ENCODE measurements around the gene DEGS2. TPM values are rescaled to one million over a fixed set of nuclear protein-coding genes. Genes with fewer than 3 reads are reported as not detected.
"Not testable (repeated sequence)": the region's sequence is repeated elsewhere in the genome, so short reads cannot be mapped to it uniquely, and the experiment has no call there.

DEGS2 gene
- total and polyA plus RNA-seq, 7 experiments from 2014 or later = 0.19 to 1.0 (median 0.44) TPM; not detected in 1

DNA sequence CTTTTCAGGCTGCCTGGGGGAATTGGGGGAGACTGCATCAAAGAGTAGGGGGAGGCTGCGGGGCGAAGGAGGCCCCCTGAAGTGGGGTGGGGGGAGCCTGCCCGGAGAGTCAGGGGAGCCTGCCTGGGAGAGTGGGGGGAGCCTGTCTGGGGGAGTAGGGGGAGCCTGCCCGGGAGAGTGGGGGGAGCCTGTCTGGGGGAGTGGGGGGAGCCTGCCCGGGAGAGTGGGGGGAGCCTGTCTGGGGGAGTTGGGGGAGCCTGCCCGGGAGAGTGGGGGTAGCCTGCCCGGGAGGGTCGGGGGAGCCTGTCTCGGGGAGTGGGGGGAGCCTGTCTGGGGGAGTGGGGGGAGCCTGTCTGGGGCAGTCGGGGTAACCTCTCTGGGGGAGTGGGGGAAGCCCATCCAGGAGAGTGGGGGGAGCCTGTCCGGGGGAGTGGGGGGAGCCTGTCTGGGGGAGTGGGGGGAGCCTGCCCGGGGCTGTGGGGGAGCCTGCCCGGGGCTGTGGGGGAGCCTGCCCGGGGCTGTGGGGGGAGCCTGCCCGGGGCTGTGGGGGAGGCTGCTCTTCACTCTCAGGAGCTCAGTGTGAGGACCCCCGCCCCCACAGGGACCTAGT, 6.5 kb upstream of the DEGS2 start:
- Mint-ChIP-seq H3K9me3 (peaks cover 0 to 1% (median 0%) of the 10 kb centered on the region in 11 donors), H3K4me1 (peaks cover 0 to 18% (median 12%) of the 10 kb centered on the region in 7 donors), H3K36me3 (peaks cover 0 to 3% (median 0%) of the 10 kb centered on the region in 5 donors), H3K27ac (no peak overlapping the region), H3K27me3 (peaks cover 0 to 33% (median 4%) of the 10 kb centered on the region in 5 donors), H3K4me3 (peak overlapping the region in 9 of 10 donors; percentile 73 to 87 (median 82))
- H3K36me3 ChIP-seq (ENCODE audit: control insufficient read depth in 2 of 3, insufficient read depth in 3 of 3, low read length in 3 of 3) = no peaks in the 10 kb centered on the region
- no peaks in the 10 kb centered on the region for H3K9me3 ChIP-seq (ENCODE audit: control insufficient read depth in 2 of 3, low read length in 3 of 3)
- H3K27me3 ChIP-seq (ENCODE audit: control insufficient read depth in 2 of 2, insufficient read depth in 2 of 2, low read length in 2 of 2) = no peaks in the 10 kb centered on the region
- ATAC-seq (peak; percentile 6), DNase-seq (peak in 1 of 9 donors; percentile 28)
- H3K4me3 ChIP-seq (ENCODE audit: low read length) = peak overlapping the region; percentile 57
- ChIA-PET POLR2A (no interaction called here), CTCF (no interaction called here)
- intact Hi-C loops (cut with micrococcal nuclease) = no loop called here
- H3K4me1 ChIP-seq (ENCODE audit: control insufficient read depth in 2 of 2, insufficient read depth in 2 of 2, low read length in 2 of 2) = peaks cover 0 to 3% of the 10 kb centered on the region in 2 donors
- no peak overlapping the region for H3K27ac ChIP-seq (ENCODE audit: low read depth, low read length)

DNA sequence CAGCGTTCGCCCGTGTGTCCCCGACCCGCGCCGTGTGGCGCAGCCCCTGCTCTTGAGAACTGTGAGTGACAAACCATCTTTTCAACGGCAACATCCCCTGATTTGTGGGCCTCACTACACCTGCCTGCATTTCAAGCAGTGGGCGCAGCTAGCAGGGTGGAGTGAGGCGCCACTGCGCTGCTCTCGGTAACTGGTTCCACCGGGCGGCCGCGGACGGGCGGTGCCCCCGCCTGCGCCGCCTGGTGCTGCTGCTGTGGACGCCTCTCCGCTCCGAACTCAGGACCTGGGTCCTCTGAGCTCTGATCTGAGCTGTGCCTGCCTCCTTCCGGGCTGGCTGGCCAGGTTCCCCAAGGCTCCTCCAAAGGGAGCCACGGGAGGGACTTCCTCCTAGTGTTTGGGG, 5.9 kb upstream of the DEGS2 start:
- peak overlapping the region in 2 of 9 donors; percentile 44 to 63 for H3K27ac Mint-ChIP-seq
- Histone ChIP-seq H3K27ac (ENCODE audit: low read depth, low read length) (no peak overlapping the region), H3K27me3 (ENCODE audit: control insufficient read depth in 2 of 2, insufficient read depth in 2 of 2, low read length in 2 of 2) (no peaks in the 10 kb centered on the region), H3K4me1 (ENCODE audit: control insufficient read depth in 2 of 2, insufficient read depth in 2 of 2, low read length in 2 of 2) (peaks cover 0 to 3% of the 10 kb centered on the region in 2 donors), H3K9me3 (ENCODE audit: control insufficient read depth in 2 of 3, low read length in 3 of 3) (no peaks in the 10 kb centered on the region), H3K4me3 (ENCODE audit: low read length) (no peak overlapping the region), H3K36me3 (ENCODE audit: control insufficient read depth in 2 of 3, insufficient read depth in 3 of 3, low read length in 3 of 3) (no peaks in the 10 kb centered on the region)
- peak; percentile 33 for ATAC-seq
- CTCF ChIA-PET = no interaction called here
- H3K27me3 Mint-ChIP-seq = peaks cover 0 to 34% (median 4%) of the 10 kb centered on the region in 5 donors
- POLR2A ChIA-PET = no interaction called here
- no peaks in the 10 kb centered on the region for H3K36me3 Mint-ChIP-seq
- intact Hi-C loops (cut with micrococcal nuclease) = no loop called here
- H3K9me3 Mint-ChIP-seq = peaks cover 0 to 1% (median 0%) of the 10 kb centered on the region in 11 donors
- DNase-seq = no peak
- peaks cover 0 to 18% (median 12%) of the 10 kb centered on the region in 7 donors for H3K4me1 Mint-ChIP-seq
- peak overlapping the region in 9 of 10 donors; percentile 5 to 69 (median 42) for H3K4me3 Mint-ChIP-seq

DNA sequence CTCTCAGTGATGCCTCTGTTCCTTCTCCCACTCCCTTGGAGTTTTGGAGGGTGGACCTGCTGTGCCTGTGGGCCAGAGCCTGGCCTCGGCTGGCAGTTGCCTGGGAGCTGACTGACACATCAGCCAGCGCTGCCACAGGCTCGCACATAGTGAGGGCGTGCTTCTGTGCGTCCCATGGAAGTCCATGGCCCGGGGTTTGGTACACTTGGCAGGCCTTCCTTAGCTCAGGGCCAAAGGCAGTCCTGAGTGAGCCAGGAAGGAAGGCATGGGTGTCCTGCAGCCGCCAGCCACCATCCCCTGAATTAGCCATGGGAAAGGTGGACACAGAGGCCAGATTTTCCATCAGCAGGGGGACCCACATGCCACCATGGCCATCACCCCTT, 1.1 kb upstream of the DEGS2 start:
- H3K4me3 ChIP-seq (ENCODE audit: low read length) = no peak overlapping the region
- H3K4me1 ChIP-seq (ENCODE audit: control insufficient read depth in 2 of 2, insufficient read depth in 2 of 2, low read length in 2 of 2) = no peaks in the 10 kb centered on the region
- H3K36me3 ChIP-seq (ENCODE audit: control insufficient read depth in 2 of 3, insufficient read depth in 3 of 3, low read length in 3 of 3) = no peaks in the 10 kb centered on the region
- Mint-ChIP-seq H3K36me3 (no peaks in the 10 kb centered on the region), H3K27me3 (peaks cover 4 to 49% (median 7%) of the 10 kb centered on the region in 5 donors), H3K27ac (no peak overlapping the region), H3K9me3 (peaks cover 0 to 2% (median 0%) of the 10 kb centered on the region in 11 donors), H3K4me3 (peak overlapping the region in 8 of 10 donors; percentile 25 to 77 (median 63)), H3K4me1 (peaks cover 0 to 9% (median 0%) of the 10 kb centered on the region in 7 donors)
- intact Hi-C loops (cut with micrococcal nuclease) = no loop called here
- POLR2A ChIA-PET = interaction anchor here (0.9 kb wide), 1 partner anchor 216 kb away, joined by 3 read pairs; no protein-coding TSS in a partner anchor
- H3K27me3 ChIP-seq (ENCODE audit: control insufficient read depth in 2 of 2, insufficient read depth in 2 of 2, low read length in 2 of 2) = no peaks in the 10 kb centered on the region
- H3K27ac ChIP-seq (ENCODE audit: low read depth, low read length) = no peak overlapping the region
- DNase-seq (no peak), ATAC-seq (no peak)
- CTCF ChIA-PET = no interaction called here
- H3K9me3 ChIP-seq (ENCODE audit: control insufficient read depth in 2 of 3, low read length in 3 of 3) = no peaks in the 10 kb centered on the region

- Mint-ChIP-seq H3K27me3 (peaks cover 4 to 49% (median 7%) of the 10 kb centered on the region in 5 donors), H3K27ac (no peak overlapping the region), H3K9me3 (peaks cover 0 to 5% (median 2%) of the 10 kb centered on the region in 11 donors), H3K4me3 (peak overlapping the region; percentile 33 to 81 (median 67)), H3K4me1 (peaks cover 0 to 7% (median 0%) of the 10 kb centered on the region in 7 donors), H3K36me3 (peaks cover 0 to 4% (median 0%) of the 10 kb centered on the region in 5 donors)
- no peak overlapping the region for H3K27ac ChIP-seq (ENCODE audit: low read depth, low read length)
- DNase-seq (no peak), ATAC-seq (peak; percentile 59)
- POLR2A ChIA-PET = no interaction called here
- CTCF ChIA-PET = no interaction called here
- H3K4me1 ChIP-seq (ENCODE audit: control insufficient read depth in 2 of 2, insufficient read depth in 2 of 2, low read length in 2 of 2) = no peaks in the 10 kb centered on the region
- H3K27me3 ChIP-seq (ENCODE audit: control insufficient read depth in 2 of 2, insufficient read depth in 2 of 2, low read length in 2 of 2) = no peaks in the 10 kb centered on the region
- no peaks in the 10 kb centered on the region for H3K36me3 ChIP-seq (ENCODE audit: control insufficient read depth in 2 of 3, insufficient read depth in 3 of 3, low read length in 3 of 3)
- no peak overlapping the region for H3K4me3 ChIP-seq (ENCODE audit: low read length)
- peaks cover 0 to 2% (median 0%) of the 10 kb centered on the region in 3 experiments for H3K9me3 ChIP-seq (ENCODE audit: control insufficient read depth in 2 of 3, low read length in 3 of 3)
- intact Hi-C loops (cut with micrococcal nuclease) = loop anchor here (2.0 kb wide), 1 partner anchor 33 kb away; no protein-coding TSS in a partner anchor
Measured at GRCh38 chr14:100159865-100160533, 554 bp upstream of the DEGS2 start.

GRCh38 chr14:100158566-100159093, 815 bp downstream of the DEGS2 start:
- ATAC-seq (no peak), DNase-seq (no peak)
- Mint-ChIP-seq H3K9me3 (peaks cover 0 to 7% (median 4%) of the 10 kb centered on the region in 11 donors), H3K27ac (no peak overlapping the region), H3K27me3 (peaks cover 4 to 49% (median 7%) of the 10 kb centered on the region in 5 donors), H3K36me3 (peaks cover 0 to 6% (median 0%) of the 10 kb centered on the region in 5 donors), H3K4me3 (peak overlapping the region; percentile 30 to 77 (median 54)), H3K4me1 (peaks cover 0 to 4% (median 0%) of the 10 kb centered on the region in 7 donors)
- ChIA-PET POLR2A (no interaction called here), CTCF (interaction anchor here (0.6 kb wide), 1 partner anchor 186 kb away, joined by 4 read pairs; no protein-coding TSS in a partner anchor)
- Histone ChIP-seq H3K36me3 (ENCODE audit: control insufficient read depth in 2 of 3, insufficient read depth in 3 of 3, low read length in 3 of 3) (no peaks in the 10 kb centered on the region), H3K4me3 (ENCODE audit: low read length) (no peak overlapping the region), H3K27me3 (ENCODE audit: control insufficient read depth in 2 of 2, insufficient read depth in 2 of 2, low read length in 2 of 2) (no peaks in the 10 kb centered on the region), H3K4me1 (ENCODE audit: control insufficient read depth in 2 of 2, insufficient read depth in 2 of 2, low read length in 2 of 2) (no peaks in the 10 kb centered on the region), H3K9me3 (ENCODE audit: control insufficient read depth in 2 of 3, low read length in 3 of 3) (peaks cover 0 to 10% (median 0%) of the 10 kb centered on the region in 3 experiments), H3K27ac (ENCODE audit: low read depth, low read length) (no peak overlapping the region)
- intact Hi-C loops (cut with micrococcal nuclease) = loop anchor here (2.0 kb wide), 1 partner anchor 34 kb away; no protein-coding TSS in a partner anchor

GRCh38 chr14:100157548-100158232, 1.8 kb downstream of the DEGS2 start:
- H3K9me3 ChIP-seq (ENCODE audit: control insufficient read depth in 2 of 3, low read length in 3 of 3) = peaks cover 0 to 10% (median 0%) of the 10 kb centered on the region in 3 experiments
- H3K36me3 ChIP-seq (ENCODE audit: control insufficient read depth in 2 of 3, insufficient read depth in 3 of 3, low read length in 3 of 3); H3K27ac ChIP-seq (ENCODE audit: low read depth, low read length); H3K9me3 Mint-ChIP-seq; H3K27me3 ChIP-seq (ENCODE audit: control insufficient read depth in 2 of 2, insufficient read depth in 2 of 2, low read length in 2 of 2); H3K4me3 ChIP-seq (ENCODE audit: low read length); POLR2A ChIA-PET; DNase-seq; H3K27ac Mint-ChIP-seq; H3K4me1 Mint-ChIP-seq; H3K36me3 Mint-ChIP-seq; H3K4me1 ChIP-seq (ENCODE audit: control insufficient read depth in 2 of 2, insufficient read depth in 2 of 2, low read length in 2 of 2); ATAC-seq: not testable (repeated sequence)
- Mint-ChIP-seq H3K4me3 (peak overlapping the region in 7 of 10 donors; percentile 21 to 77 (median 38)), H3K27me3 (peaks cover 4 to 46% (median 7%) of the 10 kb centered on the region in 5 donors)
- intact Hi-C loops (cut with micrococcal nuclease) = loop anchor here (2.0 kb wide), 1 partner anchor 35 kb away; no protein-coding TSS in a partner anchor
- CTCF ChIA-PET = interaction anchor here (1.1 to 1.3 kb wide), 2 partner anchors 11 to 35 kb away, joined by 3 to 4 read pairs; no protein-coding TSS in a partner anchor

Data from naive thymus-derived CD4-positive, alpha-beta T cell (primary cell).